DMS53 (cell line): ENCODE results near the gene CDH11.

Experiments
- DNase-seq: peaks from one replicate; lab custom pipeline; 2025; lab: John Stamatoyannopoulos, UW

CDH11 gene

GRCh38 chr16:64907844-64908243 lies 214.0 kb downstream of the CDH11 start:
- DNase-seq = no peak

- no peak for DNase-seq
Observed at GRCh38 chr16:64903770-64904169, 218.1 kb downstream of the CDH11 start.

- no peak for DNase-seq
Observed at GRCh38 chr16:64900517-64900916, 221.3 kb downstream of the CDH11 start.

GRCh38 chr16:64900019-64900418 lies 221.8 kb downstream of the CDH11 start:
- no peak for DNase-seq

- no peak for DNase-seq
Observed at GRCh38 chr16:64898159-64898558, 223.7 kb downstream of the CDH11 start.
